Activated T-cell treated with anti-CD3 and anti-CD28 coated beads for 1 hour (primary cell): ENCODE data around the gene LMNA.

ENCODE experiments used
- DNase-seq: peaks from one replicate; pipeline ENCODE4 v3.0.0-alpha.2; 2020; ENCODE audit warnings: low read depth

Gene LMNA

GRCh38 chr1:156140879-156141707 is 26.6 kb downstream of the LMNA start:
- DNase-seq = no peak

GRCh38 chr1:156143765-156144489 is 29.4 kb downstream of the LMNA start:
- no peak for DNase-seq

- no peak for DNase-seq
These were observed 30.2 kb downstream of the LMNA start for GRCh38 chr1:156144742-156145141.

GRCh38 chr1:156145650-156146019 is 31.1 kb downstream of the LMNA start:
- DNase-seq = no peak

- peak; percentile 19 for DNase-seq
These were observed 31.7 kb downstream of the LMNA start for GRCh38 chr1:156146020-156146768.

DNA sequence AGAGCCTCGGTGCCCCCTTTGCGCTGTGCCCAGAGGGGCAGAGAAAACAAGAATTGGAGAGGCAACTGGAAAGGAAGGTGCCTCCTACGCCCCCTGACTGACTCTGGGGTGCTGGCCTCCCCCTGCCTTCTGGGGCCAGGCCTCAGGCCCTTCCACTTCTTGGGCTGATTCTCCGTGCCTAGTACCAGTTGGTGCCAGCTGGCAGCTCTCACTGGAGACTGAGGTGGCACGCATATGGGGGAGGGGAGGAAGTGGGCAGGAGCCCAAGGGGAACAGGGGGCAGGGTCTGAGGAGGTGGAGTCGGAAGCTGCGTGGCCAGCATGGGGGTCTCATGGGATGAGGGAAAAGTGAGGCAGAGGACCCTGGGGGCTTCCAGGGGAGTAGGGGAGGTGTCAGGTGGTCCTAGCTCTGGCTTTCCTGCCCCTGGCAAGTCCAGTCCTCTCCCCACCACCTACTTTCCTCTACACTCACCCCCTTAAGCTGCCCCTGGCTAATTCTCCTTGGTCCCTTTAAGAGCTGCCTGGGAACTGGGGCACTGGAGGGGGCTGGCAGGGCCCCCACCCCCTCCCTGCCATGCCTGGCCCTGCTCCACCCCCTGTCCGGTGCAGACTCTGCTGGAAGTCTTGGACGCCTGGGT is 32.4 kb downstream of the LMNA start:
- DNase-seq = no peak

- no peak for DNase-seq
These were observed 33.7 kb downstream of the LMNA start for GRCh38 chr1:156148216-156148615.

GRCh38 chr1:156149374-156150332 is 35.1 kb downstream of the LMNA start:
- no peak for DNase-seq

GRCh38 chr1:156150333-156151011 is 36.0 kb downstream of the LMNA start:
- DNase-seq = no peak

DNA sequence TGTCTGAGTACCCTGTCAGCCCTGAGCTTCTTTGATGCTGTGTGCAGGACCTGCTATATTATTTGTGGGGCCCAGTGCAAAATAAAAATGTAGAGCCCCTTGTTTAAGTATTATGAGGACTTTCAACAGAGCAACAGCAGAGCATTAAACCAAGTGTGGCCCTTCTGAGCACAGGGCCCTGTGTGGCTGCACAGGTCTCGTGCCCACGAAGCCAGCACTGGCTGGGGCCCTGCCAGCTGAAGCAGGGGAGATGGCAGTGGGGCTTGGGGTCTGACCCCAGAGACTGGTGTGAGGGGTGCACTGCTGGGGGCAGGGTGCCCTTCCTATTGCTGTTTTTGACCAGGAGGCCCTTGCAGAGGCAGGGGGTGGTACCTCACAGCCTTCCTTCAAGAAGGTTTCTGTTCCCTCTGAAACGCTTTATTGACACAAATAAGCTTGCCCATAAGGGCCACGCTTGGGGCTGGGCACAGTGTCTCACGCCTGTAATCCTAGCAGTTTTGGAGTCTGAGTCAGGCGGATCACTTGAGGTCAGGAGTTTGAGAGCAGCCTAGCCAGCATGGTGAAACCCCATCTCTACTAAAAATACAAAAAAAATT is 36.7 kb downstream of the LMNA start:
- DNase-seq = no peak

DNA sequence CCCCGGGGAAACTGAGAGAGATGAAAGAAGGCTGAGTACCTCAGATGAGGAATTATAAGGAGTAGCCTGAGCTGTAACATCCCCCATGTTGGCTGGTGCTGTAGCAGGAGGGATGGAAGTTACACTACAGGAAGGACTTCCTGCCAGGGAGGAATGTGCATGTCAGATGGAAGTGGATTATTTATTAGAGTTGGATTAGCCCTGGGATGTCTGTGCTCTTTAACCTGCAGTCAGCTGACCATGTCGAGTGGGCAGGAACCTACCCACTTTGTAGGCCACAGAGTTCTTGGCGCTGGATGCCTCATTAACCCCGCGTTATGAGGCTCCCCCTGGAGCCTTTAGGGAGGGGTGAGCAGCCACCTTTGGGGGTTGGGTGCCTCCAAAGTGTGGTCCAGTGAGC is 38.1 kb downstream of the LMNA start:
- DNase-seq = no peak

GRCh38 chr1:156153362-156153761 is 38.9 kb downstream of the LMNA start, which contains the start of gene SEMA4A:
SEMA4A (plus strand) TSS chr1:156153585; CDS start chr1:156154579, 994 bp downstream.
- DNase-seq = no peak

GRCh38 chr1:156154317-156154749 is 39.8 kb downstream of the LMNA start:
- DNase-seq = no peak

DNA sequence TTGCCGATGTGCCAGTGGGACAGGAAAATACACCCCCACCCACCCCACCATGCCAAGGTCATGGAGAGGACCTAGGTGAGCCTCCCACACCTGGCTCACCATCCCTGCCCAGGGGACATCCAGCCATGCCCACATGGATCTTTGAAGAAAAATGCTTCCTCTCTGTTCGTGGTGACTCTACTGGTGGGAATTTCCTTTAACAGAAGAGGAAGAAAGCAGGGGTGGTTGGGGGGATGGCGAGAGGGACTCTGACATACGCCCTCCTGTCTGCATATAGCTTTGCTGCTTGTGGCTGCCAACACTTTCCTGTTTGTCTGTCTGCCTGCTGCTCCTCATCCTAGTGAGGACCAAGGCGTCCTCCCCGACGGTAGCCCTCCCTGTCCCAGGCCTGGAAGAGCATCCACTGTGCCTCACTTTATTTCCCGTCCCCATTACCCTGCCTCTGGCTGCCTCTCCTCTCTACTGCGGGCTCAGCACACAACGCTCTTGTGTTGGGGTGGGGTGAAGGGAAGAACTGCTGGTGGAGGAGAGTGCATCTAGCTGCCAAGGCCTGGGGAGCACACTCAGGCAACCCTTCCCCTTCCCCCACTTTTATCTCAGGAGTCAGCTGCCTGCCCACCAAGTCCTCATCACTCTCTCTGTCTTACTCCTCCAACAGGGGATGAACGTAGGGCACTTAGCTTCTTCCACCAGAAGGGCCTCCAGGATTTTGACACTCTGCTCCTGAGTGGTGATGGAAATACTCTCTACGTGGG is 41.4 kb downstream of the LMNA start:
- no peak for DNase-seq

DNA sequence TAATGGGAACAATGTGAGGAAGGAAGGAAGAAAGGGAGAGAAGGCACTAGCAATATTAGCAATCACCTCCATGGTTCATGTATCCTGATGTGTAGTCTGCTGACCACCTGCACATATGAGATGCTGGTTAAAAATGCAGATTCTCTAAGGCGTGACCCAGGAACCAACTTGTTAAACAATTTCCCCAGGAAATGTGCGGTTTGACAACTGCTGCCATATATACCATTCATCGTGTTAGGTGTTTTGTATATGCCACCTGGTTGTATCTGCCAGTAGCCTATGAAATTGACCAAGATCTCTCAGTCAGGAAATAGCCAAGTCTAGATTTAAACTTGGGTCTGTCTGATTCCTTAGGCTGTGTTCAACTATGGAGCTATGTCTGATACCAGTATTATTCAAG is 43.0 kb downstream of the LMNA start:
- DNase-seq = no peak

GRCh38 chr1:156157966-156158365 is 43.5 kb downstream of the LMNA start:
- no peak for DNase-seq

- DNase-seq = no peak
These were observed 45.7 kb downstream of the LMNA start for GRCh38 chr1:156160000-156160742.

- peak; percentile 54 for DNase-seq
These were observed 46.2 kb downstream of the LMNA start for GRCh38 chr1:156160743-156161171.
